Left forelimb (tissue), 1 donor: ENCODE data around the gene ENTREP1.
"Not testable (repeated sequence)": the region's sequence is repeated elsewhere in the genome, so short reads cannot be mapped to it uniquely, and the experiment has no call there.

Source experiments
- DNase-seq: peaks from one replicate; pipeline ENCODE4 v3.0.0-alpha.2; 2018; ENCODE audit warnings: low spot score

The ENTREP1 gene

DNA sequence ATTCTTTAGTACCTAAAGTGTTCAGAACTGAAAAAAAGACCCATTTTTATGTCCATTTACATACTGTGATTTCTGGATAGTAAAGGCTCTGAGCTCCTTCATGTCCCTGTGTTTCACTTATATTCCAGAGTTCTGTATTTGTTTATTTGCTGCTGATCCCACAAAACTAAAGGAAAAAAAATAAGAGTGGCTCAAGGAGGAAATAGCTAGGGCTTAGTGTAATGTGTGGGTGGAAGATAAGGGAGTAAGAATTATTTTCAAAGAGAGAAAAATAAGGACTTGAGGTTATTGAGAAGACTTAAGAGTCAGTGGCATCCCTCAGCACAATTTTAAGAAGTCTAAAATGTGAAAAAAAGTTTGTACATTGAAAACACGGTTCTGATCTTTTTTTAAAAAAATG, 46.0 kb downstream of the ENTREP1 start:
- DNase-seq, result no peak

DNA sequence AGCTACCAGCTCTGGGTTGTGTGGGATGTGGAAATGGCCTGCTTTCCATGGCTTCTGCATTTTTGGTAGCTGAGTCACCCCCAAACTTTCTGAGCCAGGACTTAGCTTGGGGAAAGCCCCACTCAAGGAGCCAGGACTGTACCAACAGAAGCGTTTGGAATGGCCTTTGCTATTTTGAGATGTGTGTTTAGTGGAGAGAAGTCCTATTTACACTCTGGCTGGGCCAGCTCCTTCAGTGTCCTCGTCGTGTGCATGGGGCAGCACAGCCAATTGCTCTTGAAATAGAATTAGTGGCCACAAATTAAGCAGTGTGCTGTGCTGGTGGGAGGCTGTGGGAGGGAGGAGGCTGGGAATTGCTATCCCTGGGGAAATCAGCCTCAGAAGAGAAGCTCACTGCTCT, 51.6 kb downstream of the ENTREP1 start:
- no peak for DNase-seq

DNA sequence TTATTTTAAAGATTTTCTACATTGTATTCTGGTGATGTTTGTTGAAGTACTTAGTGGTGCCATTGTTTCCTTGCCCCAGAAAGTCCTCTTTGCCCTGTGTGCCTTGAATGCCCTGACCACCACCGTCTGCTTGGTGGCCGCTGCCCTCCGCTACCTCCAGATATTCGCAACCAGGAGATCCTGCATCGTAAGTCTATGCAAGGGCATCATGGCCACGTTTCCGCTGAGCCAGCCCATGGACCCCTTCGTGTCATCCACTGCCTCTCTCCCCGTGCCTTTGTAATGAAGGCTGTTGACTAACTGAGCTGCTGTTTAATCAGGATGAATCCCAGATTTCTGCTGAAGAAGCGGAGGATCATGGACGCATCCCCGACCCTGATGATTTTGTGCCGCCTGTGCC, 52.3 kb downstream of the ENTREP1 start:
- no peak for DNase-seq

- DNase-seq, result no peak
Observed at GRCh38 chr9:69377981-69378380, 53.0 kb downstream of the ENTREP1 start.

DNA sequence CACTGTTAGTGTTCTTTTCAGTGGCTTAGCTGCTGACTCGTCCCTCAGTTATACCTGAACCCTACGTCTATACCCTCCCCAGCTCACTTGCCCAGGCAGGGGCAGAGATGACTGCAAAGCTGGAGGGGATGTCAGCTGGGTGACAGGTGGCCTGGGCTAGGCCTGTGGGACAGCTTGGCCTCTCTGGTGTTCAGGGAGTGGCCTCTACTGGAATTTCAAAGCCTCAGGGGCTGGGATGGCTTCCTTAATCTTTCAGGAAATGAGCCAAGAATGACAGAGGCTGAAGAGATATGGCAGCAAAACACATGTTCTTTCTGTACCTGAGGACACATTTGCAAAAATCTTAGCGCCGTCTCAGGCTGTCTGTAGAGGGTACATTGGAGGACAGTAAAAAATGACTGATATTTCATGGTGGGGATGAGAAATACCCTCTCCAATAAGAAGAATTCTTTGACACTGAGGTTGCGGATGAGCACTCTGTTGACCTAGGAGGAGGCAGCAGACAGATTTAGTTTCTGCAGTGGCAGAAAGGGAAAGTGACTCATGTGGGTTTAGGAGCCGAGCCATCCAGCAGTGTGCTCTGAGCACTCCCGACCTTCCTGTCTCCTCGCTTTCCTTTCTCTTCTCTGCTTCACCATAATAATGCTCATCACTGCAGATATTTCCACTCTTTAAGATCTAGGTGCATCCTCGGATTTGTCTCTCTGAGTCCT, 54.4 kb downstream of the ENTREP1 start:
- no peak for DNase-seq

DNA sequence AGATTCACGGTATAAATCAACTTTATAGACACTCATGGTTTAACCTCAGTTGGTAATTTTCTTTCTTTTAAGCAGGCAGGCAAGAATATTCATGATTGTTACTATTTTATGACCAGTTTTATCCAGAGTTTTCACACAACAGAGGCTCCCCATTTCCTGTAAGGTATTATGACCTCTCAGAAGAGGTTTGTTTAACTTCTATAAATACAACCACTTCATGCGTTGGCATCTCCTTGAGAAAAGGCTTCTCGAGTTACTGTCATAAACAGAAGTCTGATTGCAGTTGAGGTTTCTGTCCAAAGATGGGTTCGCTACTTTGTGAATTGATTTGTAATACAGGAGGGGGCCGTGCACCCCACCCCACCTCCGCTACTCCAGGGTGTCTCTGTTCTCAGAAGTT, 55.3 kb downstream of the ENTREP1 start:
- DNase-seq, result no peak

DNA sequence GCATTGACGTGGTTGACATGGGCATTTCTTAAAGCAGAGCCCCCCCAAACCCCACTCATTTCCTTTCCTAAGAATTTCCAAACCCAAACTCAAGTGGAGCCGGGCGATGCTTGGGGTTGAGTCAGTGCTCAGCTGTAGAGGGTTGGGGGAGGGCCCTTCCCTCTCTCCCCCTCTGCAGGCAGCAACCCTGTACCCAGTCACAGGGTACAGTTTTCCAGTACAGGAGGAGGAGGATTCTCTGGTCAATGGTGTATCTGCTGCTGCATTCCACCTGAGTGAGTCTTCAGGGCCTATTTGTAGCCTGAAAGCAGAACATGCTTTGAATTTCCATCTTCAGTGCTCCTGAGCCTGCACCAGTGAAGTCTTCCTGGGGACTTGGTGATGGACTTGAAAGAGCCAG, 55.8 kb downstream of the ENTREP1 start:
- DNase-seq, result no peak

DNA sequence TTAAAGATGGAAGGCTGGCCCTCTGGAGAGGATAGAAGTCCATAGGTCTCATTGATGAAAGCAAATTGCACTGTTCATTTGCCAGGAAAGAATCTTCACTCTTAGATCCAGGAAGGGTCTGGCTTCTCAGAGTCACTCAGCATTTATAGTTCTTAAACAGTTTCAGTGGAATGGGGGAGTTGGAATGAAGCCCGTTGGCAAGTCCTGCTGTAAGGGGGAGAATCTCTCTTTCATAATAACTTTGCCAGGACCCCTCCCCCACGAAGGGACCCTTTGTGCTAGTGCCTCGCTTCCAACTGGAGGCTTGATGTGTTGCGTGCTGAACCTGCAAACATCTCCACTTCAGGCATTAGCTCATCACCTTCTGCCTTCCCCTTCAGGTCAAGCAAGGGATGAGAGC, 57.1 kb downstream of the ENTREP1 start:
- no peak for DNase-seq

GRCh38 chr9:69385581-69386033, 60.6 kb downstream of the ENTREP1 start:
- DNase-seq, result no peak

DNA sequence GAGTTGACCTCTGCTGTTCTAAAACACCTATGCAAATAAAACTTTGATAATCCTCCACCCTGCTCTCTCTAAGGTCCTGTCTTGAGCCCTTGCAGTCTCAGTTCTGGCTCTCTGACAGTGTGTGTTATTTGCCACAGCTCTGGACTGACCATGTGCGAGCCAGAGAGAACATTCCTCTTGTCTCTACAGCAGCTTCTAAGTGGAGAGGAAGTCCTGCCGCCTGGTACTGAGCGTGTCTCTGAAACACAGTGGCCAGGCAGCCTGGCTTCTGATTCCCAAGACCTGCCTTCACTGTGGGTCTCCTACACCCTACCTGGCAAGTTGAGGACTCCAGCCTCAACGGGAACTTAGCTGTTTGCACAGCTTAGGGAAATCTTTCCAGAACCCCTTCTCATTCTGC, 61.6 kb downstream of the ENTREP1 start:
- DNase-seq, result no peak

DNA sequence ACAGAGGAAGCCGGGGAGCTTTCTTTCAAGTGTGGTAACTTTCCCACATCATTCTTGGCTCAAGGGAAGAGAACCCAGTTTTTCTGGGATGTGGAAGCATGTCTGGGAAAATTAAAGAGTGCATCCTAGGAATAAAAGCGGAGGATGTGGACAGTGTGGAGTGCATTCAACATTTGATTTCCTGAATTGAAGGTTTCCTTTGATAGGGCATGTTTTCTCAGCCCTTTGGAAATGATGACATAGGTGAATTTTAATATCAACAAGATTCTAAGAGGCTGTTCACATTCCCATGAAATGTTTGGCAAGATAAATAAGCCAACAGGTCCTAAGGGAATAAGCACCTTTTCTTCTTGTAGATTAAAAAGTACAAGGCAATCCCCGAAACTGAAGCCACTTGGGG, 63.6 kb downstream of the ENTREP1 start:
- no peak for DNase-seq

- DNase-seq, result no peak
Observed at GRCh38 chr9:69389437-69389995, 64.5 kb downstream of the ENTREP1 start.

GRCh38 chr9:69391487-69391886, 66.5 kb downstream of the ENTREP1 start:
- no peak for DNase-seq

- no peak for DNase-seq
Observed at GRCh38 chr9:69391946-69392345, 66.9 kb downstream of the ENTREP1 start.

DNA sequence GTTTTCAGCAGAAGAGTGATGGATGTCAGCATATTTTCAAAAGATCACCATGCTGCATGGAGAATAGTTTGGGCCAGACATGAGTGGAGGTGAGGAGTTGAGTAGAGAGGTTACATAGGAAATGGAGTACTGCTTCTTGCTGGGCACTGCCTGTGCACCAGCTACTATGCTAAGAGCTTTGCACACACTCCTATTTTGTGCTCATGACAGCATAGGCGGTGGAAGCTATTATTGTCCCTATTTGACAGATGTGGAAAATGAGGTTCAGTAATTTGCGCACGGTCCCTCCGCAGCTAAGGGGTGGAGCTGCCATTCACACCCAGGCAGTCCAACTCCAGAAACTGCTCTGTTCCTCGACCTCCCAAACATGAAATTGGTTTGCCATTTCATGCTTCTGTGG, 67.8 kb downstream of the ENTREP1 start:
- DNase-seq, result no peak

DNA sequence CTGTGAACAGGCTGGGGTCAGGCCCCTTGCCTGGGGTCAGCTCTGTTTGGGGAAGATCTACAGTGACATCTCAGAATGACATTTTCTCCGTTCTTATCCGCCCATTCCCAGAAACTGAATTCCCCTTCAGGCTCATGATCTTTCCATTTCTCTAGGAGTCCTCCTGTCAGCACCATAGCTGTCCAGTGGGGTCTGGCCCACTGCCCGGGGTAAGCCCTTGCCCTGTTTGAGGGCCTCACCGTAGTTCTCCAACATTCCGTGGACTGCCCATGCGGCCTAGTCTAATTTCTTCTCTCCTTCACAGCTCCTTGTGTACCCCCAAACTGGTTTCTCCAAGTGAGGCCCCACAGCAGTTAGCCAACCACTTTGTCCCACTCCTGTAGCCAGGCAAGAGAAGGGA, 68.4 kb downstream of the ENTREP1 start:
- DNase-seq, result no peak

GRCh38 chr9:69395718-69396117, 70.7 kb downstream of the ENTREP1 start:
- no peak for DNase-seq

GRCh38 chr9:69396759-69397158, 71.7 kb downstream of the ENTREP1 start:
- no peak for DNase-seq

DNA sequence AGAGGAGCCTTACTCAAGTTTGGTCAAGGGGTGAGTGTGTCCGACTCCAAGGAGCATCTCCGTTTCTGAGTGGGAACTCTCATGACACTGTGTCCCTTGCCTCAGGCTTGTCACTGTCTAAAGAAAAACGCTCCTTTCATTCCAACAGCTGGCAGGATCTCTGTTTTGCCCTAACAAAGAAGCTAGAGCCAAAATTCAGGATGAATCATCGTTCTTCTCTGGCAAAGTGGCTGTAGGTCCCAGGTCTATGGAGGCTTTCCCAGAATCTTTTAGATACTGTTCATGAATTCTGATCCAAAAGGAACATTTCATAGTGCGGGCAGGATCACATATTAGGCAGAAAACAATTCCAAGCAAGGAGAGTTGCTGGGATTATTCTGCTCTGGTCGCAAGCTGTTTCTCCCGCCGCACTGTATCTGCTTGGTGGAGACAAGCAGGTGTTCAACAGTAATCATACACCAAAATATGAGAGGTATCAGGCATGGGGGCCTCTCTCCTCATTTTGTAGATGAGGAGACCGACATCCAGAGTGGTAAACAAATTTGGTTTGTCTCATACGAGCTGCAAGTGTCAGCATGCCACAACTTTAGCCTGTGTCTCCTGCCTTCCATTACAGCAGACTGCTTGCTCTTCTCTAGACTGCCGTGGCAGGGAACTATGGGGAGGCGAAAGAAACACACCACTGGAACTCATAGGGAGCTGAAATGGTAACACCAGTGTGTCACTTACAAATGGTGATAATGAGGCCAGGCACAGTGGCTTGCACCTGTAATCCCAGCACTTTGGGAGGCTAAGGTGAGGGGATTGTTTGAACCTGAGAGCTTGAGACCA, 72.6 kb downstream of the ENTREP1 start:
- no peak for DNase-seq

DNA sequence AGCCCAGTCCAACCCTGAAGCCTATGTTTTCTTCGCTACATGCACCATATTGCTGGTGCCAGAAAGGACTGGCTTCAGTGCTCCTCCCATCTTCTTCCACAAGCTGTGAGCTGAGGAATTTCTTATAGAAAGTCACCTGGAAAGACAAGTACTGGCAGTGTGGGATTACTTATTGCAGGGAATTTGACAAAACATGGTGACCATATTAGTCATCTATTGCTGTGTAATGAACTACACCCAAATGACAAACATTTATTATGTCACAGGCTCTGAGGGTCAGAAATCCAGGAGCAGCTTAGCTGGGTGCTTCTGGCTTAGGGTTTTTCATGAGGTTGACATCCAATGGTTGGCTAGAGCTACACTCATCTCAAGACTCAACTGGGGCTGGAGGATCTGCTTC, 75.5 kb downstream of the ENTREP1 start:
- no peak for DNase-seq

DNA sequence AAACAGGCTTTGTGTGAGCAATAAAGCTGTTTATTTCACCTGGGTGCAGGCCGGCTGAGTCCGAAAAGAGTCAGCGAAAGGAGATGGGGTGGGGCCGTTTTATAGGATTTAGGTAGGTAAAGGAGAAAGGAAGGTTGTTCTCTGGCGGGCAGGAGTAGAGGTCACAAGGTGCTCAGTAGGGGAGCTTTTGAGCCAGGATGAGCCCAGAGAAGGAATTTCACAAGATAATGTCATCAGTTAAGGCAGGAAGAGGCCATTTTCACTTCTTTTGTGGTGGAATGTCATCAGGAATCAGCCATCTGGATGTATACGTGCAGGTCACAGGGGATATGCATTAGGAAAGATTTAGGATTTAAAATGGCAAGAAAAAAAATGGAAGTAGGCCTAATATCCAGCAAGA, 84.9 kb downstream of the ENTREP1 start:
- not testable (repeated sequence) for DNase-seq

GRCh38 chr9:69411246-69411645, 86.2 kb downstream of the ENTREP1 start:
- DNase-seq, result no peak
